NCI-H2107 treated with DMSO at 0.1 percent for 48 hours (cell line): ENCODE data around the gene SLC45A3.

Experiments
- DNase-seq: peaks from one replicate; lab custom pipeline; 2025; ENCODE audit not compliant: unreplicated experiment; lab: John Stamatoyannopoulos, UW

The SLC45A3 gene

DNA sequence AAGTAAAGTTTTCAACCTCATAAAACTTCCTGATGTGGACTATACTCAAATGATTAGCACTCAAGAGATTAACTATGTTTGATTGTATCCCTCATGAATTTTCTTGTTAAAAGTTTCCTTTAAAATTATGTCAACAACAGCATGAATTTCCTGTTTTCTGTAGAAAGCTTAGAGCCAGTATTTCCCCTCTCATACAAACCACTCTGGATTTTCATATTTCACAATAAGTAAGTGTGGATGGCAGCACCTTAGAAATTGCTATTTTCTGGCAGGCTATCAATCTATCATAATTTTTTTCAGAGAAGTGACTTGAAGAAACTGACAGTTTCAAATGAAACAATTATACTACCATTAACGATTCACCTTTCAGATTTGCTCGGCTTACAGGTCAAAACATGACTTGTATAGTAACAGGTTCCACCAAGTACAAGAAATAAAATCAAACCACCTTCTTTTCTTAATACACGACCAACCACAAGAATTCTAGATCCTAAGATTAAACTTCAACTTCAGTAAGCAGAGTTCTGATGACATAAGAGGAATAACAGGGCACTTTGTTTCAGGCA, 69.3 kb downstream of the SLC45A3 start:
- no peak for DNase-seq

DNA sequence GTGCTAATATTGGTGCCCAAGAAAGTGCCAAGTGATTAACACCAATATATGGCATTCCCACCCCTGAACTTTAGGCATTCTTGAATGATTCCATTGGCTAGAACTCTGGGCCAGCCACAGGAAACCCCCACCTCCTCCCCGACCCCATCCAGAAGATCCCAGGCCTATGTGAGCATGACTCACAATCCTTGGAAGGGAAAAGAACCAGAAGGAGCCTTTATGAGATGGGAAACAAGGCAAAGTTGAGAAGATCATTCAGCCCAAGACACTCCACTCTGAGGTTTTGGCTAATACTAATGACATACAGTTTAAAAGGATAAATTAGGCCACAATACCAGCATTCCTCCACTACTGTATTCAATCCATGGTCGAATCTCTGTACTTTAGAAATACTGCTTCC, 70.3 kb downstream of the SLC45A3 start:
- no peak for DNase-seq
